Liver (tissue), 3 donors: ENCODE measurements around the gene STRIP2.

ENCODE experiments used
- GABPA ChIP-seq, 2 donors: IDR thresholded peaks in 1 of 2; conservative IDR thresholded peaks in 1 of 2; 2 replicates each; pipeline ENCODE4 v1.6.1; 2016; ENCODE audit warnings: antibody characterized with exemption in 2 of 2, mild to moderate bottlenecking in 1 of 2, moderate library complexity in 1 of 2
- HNF4G ChIP-seq: IDR thresholded peaks from 2 replicates; pipeline ENCODE4 v1.6.1; 2016; ENCODE audit warnings: antibody characterized with exemption
- JUND ChIP-seq, 2 donors: IDR thresholded peaks; 2 replicates each; pipeline ENCODE4 v1.6.1; 2016; ENCODE audit warnings: antibody characterized with exemption in 2 of 2
- RAD21 ChIP-seq, 2 donors: IDR thresholded peaks; 2 replicates each; pipeline ENCODE4 v1.6.1; 2016; ENCODE audit warnings: antibody characterized with exemption in 2 of 2, mild to moderate bottlenecking in 2 of 2
- TAF1 ChIP-seq: conservative IDR thresholded peaks from 2 replicates; pipeline ENCODE4 v1.6.1; 2016; ENCODE audit warnings: antibody characterized with exemption, mild to moderate bottlenecking
- YY1 ChIP-seq: IDR thresholded peaks from 2 replicates; pipeline ENCODE4 v1.6.1; 2016; ENCODE audit warnings: antibody characterized with exemption, mild to moderate bottlenecking
- TF ChIP-seq, protein P1 (sequence below): fragments of 150-350 bp; IDR thresholded peaks from 2 replicates; pipeline ENCODE4 v1.5.1; 2017; ENCODE audit warnings: improper control_type of control experiment, low read depth, low read length; ENCODE audit not compliant: missing input control
- TF ChIP-seq, protein P2 (sequence below): IDR thresholded peaks from 2 replicates; pipeline ENCODE4 v1.6.1; 2016; ENCODE audit warnings: antibody characterized with exemption, mild to moderate bottlenecking
- TF ChIP-seq, protein P3 (sequence below): IDR thresholded peaks from 2 replicates; pipeline ENCODE4 v1.6.1; 2016; ENCODE audit warnings: antibody characterized with exemption
- TF ChIP-seq, protein P4 (sequence below): IDR thresholded peaks from 2 replicates; pipeline ENCODE4 v1.6.1; 2016; ENCODE audit warnings: antibody characterized with exemption
- donor health status: healthy.
- donor health status: healthy.

DNA sequence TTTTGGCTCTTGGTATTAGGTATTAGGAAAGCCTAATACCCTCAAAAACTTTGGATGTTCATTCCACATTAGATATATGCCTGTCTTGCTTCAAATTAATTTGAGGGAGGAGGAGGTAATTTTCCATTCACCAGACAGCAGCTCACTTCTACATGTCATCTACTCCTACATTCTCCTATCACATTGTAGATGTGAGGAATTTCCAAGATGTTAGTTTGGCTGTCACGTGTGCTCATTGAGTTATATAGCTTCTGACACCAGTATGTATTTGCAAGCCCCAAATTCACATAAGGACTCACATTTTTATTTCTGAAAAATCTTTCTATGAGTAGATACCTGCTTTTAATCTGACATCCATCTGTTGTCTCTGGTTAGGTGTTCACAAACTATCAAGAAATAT, 45.6 kb downstream of the STRIP2 start:
- TF ChIP-seq, protein P1, sequence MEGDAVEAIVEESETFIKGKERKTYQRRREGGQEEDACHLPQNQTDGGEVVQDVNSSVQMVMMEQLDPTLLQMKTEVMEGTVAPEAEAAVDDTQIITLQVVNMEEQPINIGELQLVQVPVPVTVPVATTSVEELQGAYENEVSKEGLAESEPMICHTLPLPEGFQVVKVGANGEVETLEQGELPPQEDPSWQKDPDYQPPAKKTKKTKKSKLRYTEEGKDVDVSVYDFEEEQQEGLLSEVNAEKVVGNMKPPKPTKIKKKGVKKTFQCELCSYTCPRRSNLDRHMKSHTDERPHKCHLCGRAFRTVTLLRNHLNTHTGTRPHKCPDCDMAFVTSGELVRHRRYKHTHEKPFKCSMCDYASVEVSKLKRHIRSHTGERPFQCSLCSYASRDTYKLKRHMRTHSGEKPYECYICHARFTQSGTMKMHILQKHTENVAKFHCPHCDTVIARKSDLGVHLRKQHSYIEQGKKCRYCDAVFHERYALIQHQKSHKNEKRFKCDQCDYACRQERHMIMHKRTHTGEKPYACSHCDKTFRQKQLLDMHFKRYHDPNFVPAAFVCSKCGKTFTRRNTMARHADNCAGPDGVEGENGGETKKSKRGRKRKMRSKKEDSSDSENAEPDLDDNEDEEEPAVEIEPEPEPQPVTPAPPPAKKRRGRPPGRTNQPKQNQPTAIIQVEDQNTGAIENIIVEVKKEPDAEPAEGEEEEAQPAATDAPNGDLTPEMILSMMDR = no peak
- TF ChIP-seq GABPA (IDR thresholded peaks at IDR 0.05 in 1 of 2, conservative IDR thresholded peaks at IDR 0.05 in 1 of 2) (no peak), TAF1 (no peak), YY1 (no peak), RAD21 (IDR thresholded peaks at IDR 0.05) (no peak), HNF4G (no peak), JUND (IDR thresholded peaks at IDR 0.05) (no peak)
- TF ChIP-seq, protein P2, sequence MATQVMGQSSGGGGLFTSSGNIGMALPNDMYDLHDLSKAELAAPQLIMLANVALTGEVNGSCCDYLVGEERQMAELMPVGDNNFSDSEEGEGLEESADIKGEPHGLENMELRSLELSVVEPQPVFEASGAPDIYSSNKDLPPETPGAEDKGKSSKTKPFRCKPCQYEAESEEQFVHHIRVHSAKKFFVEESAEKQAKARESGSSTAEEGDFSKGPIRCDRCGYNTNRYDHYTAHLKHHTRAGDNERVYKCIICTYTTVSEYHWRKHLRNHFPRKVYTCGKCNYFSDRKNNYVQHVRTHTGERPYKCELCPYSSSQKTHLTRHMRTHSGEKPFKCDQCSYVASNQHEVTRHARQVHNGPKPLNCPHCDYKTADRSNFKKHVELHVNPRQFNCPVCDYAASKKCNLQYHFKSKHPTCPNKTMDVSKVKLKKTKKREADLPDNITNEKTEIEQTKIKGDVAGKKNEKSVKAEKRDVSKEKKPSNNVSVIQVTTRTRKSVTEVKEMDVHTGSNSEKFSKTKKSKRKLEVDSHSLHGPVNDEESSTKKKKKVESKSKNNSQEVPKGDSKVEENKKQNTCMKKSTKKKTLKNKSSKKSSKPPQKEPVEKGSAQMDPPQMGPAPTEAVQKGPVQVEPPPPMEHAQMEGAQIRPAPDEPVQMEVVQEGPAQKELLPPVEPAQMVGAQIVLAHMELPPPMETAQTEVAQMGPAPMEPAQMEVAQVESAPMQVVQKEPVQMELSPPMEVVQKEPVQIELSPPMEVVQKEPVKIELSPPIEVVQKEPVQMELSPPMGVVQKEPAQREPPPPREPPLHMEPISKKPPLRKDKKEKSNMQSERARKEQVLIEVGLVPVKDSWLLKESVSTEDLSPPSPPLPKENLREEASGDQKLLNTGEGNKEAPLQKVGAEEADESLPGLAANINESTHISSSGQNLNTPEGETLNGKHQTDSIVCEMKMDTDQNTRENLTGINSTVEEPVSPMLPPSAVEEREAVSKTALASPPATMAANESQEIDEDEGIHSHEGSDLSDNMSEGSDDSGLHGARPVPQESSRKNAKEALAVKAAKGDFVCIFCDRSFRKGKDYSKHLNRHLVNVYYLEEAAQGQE = no peak
- TF ChIP-seq, protein P3, sequence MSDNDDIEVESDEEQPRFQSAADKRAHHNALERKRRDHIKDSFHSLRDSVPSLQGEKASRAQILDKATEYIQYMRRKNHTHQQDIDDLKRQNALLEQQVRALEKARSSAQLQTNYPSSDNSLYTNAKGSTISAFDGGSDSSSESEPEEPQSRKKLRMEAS = no peak
- TF ChIP-seq, protein P4, sequence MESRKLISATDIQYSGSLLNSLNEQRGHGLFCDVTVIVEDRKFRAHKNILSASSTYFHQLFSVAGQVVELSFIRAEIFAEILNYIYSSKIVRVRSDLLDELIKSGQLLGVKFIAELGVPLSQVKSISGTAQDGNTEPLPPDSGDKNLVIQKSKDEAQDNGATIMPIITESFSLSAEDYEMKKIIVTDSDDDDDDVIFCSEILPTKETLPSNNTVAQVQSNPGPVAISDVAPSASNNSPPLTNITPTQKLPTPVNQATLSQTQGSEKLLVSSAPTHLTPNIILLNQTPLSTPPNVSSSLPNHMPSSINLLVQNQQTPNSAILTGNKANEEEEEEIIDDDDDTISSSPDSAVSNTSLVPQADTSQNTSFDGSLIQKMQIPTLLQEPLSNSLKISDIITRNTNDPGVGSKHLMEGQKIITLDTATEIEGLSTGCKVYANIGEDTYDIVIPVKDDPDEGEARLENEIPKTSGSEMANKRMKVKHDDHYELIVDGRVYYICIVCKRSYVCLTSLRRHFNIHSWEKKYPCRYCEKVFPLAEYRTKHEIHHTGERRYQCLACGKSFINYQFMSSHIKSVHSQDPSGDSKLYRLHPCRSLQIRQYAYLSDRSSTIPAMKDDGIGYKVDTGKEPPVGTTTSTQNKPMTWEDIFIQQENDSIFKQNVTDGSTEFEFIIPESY = no peak
